MCF 10A (cell line): ENCODE results near the gene PTRH2. TPM values are rescaled to one million over a fixed set of nuclear protein-coding genes. Genes with fewer than 3 reads are reported as not detected.

Experiments used
- BruUV-seq: library from RNA; stranded (reverse); fragments of 400-500 nt; replicated peaks from 2 replicates; lab custom pipeline; 2021; lab: Mats Ljungman, UMichigan
- CTCF ChIA-PET: fragments of 300-600 bp; sonication (Branson Sonifier 250); formaldehyde crosslinking; extraction: SDS; loops from one replicate; lab custom pipeline; 2021; ENCODE audit warnings: antibody characterized with exemption, inconsistent platforms; lab: Yijun Ruan, JAX
- POLR2A ChIA-PET: fragments of 300-600, 350-650 bp; sonication (Branson Sonifier 250); formaldehyde crosslinking; extraction: SDS; loops from one replicate; lab custom pipeline; 2020; ENCODE audit warnings: antibody characterized with exemption, inconsistent platforms; lab: Yijun Ruan, JAX
- DNase-seq: peaks from one replicate; pipeline ENCODE4 v3.0.0-alpha.2; 2018; ENCODE audit not compliant: unreplicated experiment
- H3K27ac Mint-ChIP-seq: one replicate; pipeline ENCODE4 v1.8.0; 2022; ENCODE audit warnings: mild to moderate bottlenecking, low read depth, mixed read lengths; ENCODE audit not compliant: unreplicated experiment
- H3K27me3 Mint-ChIP-seq: one replicate; pipeline ENCODE4 v1.8.0; 2022; ENCODE audit warnings: mixed read lengths; ENCODE audit not compliant: insufficient read depth, unreplicated experiment
- H3K36me3 Mint-ChIP-seq: one replicate; pipeline ENCODE4 v1.8.0; 2022; ENCODE audit warnings: mild to moderate bottlenecking, moderate library complexity, mixed read lengths; ENCODE audit not compliant: insufficient read depth, unreplicated experiment
- H3K4me1 Mint-ChIP-seq: one replicate; pipeline ENCODE4 v1.8.0; 2022; ENCODE audit warnings: mixed read lengths; ENCODE audit not compliant: insufficient read depth, unreplicated experiment
- H3K4me3 Mint-ChIP-seq: one replicate; pipeline ENCODE4 v1.8.0; 2022; ENCODE audit warnings: mild to moderate bottlenecking, moderate library complexity, mixed read lengths; ENCODE audit not compliant: unreplicated experiment
- H3K9me3 Mint-ChIP-seq: one replicate; pipeline ENCODE4 v1.8.0; 2022; ENCODE audit warnings: mixed read lengths; ENCODE audit not compliant: unreplicated experiment
- intact Hi-C: fragments of 100-400 bp; cut with micrococcal nuclease; formaldehyde crosslinking; loops from 2 replicates; pipeline ENCODE4 v1.14.1; 2022
- total RNA-seq: library from RNA; stranded (reverse); gene quantifications from 2 replicates; pipeline ENCODE4 v1.2.3, GENCODE V29; 2022
- TF ChIP-seq, protein P1 (sequence below): fragments of 200-600 bp; IDR thresholded peaks from one replicate; pipeline ENCODE4 v1.8.0; 2022; ENCODE audit warnings: antibody characterized with exemption, mild to moderate bottlenecking; ENCODE audit not compliant: unreplicated experiment

Gene PTRH2
- total RNA-seq, 1 experiment from 2014 or later = 51.7 TPM

DNA sequence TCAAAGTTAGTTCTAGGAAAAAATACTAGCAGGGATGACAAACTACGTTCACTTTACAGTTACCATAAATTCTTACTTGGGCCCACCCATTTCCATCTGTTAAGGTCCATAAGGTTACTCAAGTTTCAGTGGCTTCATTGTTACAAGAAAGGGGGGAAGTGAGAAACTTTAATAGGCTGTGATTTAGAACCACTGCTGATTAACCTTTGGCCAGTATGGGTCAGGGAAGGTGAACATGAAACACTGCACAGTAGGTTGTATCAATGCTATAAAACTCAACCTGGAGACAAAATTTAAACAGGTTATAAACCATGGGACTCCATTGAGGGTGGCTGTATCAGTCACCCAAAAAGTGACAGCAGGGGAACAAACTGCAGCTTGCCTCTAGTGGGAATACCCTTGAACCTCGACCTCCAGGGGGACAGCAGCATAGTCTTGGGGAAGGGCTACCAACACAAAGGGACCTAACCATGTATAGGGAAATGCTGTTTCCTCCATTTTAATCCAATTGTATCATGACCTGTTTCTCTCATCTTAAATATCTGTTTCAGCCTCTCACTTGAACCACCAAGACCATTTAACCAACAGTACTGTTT is 10.4 kb downstream of the PTRH2 start:
- no peaks in the 10 kb centered on the region for H3K27me3 Mint-ChIP-seq
- H3K36me3 Mint-ChIP-seq = peaks cover 95% of the 10 kb centered on the region

DNA sequence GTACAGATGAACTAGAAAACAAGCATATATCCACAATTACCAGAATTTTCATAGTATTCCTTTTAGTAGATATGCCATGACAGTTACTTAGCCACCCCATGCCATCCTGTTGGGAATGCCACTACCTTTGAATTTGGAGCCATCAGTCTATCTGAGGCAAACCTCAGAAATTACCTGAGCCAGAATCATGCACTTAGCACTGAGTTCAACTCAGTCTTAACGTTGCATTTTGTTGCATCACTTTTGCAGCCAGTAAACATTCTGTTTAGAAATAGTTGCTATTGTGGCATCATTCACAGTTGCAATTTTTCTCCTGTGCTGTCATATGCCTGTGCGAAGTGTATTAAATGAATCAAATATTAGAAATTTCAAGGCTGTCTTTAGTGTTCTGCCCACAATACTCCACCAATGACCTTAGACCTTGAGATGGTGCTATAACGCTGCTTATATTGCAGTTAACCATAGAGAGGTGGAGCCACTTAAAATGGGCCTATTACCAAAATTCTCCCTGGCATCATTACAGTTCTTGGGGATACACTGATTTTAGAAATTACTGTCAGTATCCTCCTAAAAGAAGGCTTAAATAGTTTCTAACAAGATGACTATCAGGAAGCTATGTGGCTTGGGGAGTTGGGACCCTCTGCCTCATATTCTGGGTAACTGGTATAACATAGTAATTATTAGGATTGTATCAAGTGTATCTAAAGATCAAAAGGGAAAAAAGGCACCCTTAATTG is 11.1 kb downstream of the PTRH2 start:
- Mint-ChIP-seq H3K9me3 (no peaks in the 10 kb centered on the region), H3K27me3 (no peaks in the 10 kb centered on the region), H3K4me3 (no peak overlapping the region), H3K27ac (peak overlapping the region; percentile 31), H3K36me3 (peaks cover 100% of the 10 kb centered on the region), H3K4me1 (peaks cover 37% of the 10 kb centered on the region)
- DNase-seq = no peak
- CTCF ChIA-PET = no interaction called here
- intact Hi-C loops = no loop called here
- TSS peak; percentile 5 for BruUV-seq
- TF ChIP-seq, protein P1, sequence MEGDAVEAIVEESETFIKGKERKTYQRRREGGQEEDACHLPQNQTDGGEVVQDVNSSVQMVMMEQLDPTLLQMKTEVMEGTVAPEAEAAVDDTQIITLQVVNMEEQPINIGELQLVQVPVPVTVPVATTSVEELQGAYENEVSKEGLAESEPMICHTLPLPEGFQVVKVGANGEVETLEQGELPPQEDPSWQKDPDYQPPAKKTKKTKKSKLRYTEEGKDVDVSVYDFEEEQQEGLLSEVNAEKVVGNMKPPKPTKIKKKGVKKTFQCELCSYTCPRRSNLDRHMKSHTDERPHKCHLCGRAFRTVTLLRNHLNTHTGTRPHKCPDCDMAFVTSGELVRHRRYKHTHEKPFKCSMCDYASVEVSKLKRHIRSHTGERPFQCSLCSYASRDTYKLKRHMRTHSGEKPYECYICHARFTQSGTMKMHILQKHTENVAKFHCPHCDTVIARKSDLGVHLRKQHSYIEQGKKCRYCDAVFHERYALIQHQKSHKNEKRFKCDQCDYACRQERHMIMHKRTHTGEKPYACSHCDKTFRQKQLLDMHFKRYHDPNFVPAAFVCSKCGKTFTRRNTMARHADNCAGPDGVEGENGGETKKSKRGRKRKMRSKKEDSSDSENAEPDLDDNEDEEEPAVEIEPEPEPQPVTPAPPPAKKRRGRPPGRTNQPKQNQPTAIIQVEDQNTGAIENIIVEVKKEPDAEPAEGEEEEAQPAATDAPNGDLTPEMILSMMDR = no peak
- POLR2A ChIA-PET = interaction anchor here (0.7 to 2.5 kb wide), 4 partner anchors 11 to 77 kb away, joined by 3 to 11 read pairs (median 4); partner anchors contain the start of genes CLTC, PTRH2 and VMP1

More for the DNA sequence above, 10.4 kb downstream of the PTRH2 start:
- BruUV-seq = no TSS peak
- H3K27ac Mint-ChIP-seq = peak overlapping the region; percentile 31
- CTCF ChIA-PET = no interaction called here
- no peak for DNase-seq
- no peaks in the 10 kb centered on the region for H3K9me3 Mint-ChIP-seq
- POLR2A ChIA-PET = interaction anchor here (0.7 to 2.5 kb wide), 3 partner anchors 11 to 77 kb away, joined by 3 to 11 read pairs (median 5); partner anchors contain the start of genes CLTC, PTRH2 and VMP1
- intact Hi-C loops = no loop called here
- no peak overlapping the region for H3K4me3 Mint-ChIP-seq
- TF ChIP-seq, protein P1 = no peak
- H3K4me1 Mint-ChIP-seq = peaks cover 40% of the 10 kb centered on the region

DNA sequence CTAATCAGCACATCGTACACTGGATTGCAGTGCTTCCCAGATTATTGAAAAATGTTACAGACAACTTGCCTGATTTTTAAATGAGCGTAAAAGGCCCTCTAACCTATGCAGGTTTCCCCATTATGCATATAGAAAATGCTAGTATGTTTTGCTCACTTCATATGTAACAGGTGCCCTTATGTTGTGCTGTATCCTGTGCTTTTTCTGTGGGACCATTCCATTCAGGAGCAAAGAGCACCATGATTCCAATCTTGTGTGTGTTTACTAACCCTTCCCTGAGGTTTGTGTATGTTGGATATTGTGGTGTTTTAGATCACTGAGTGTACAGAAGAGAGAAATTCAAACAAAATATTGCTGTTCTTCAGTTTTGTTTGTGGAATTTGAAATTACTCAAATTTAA is 12.9 kb downstream of the PTRH2 start:
- BruUV-seq = TSS peak; percentile 59
- Mint-ChIP-seq H3K27me3 (no peaks in the 10 kb centered on the region), H3K27ac (no peak overlapping the region), H3K36me3 (peaks cover 100% of the 10 kb centered on the region), H3K9me3 (no peaks in the 10 kb centered on the region), H3K4me3 (no peak overlapping the region), H3K4me1 (peaks cover 21% of the 10 kb centered on the region)
- ChIA-PET CTCF (no interaction called here), POLR2A (interaction anchor here (0.6 to 1.0 kb wide), 3 partner anchors 8 to 15 kb away, joined by 3 to 4 read pairs (median 4); partner anchors contain the start of genes PTRH2 and VMP1)
- TF ChIP-seq, protein P1 = no peak
- DNase-seq = no peak
- intact Hi-C loops = no loop called here

DNA sequence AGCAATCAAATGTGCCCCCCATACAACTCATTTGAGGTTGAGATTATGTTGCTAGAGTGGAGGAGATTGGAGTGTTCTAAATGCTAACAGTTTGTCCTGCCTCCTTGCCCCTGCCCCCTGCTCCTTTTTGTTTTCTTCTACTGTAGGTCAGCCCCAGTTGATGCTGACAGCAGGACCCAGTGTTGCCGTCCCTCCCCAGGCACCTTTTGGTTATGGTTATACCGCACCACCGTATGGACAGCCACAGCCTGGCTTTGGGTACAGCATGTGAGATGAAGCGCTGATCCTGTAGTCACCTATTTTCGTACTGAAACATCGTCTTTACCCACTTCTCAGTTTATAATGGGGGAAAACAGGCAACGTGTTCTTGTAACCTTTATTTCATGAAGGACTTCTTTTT is 13.6 kb downstream of the PTRH2 start:
- H3K36me3 Mint-ChIP-seq = peaks cover 99% of the 10 kb centered on the region
- ChIA-PET CTCF (no interaction called here), POLR2A (interaction anchor here (0.6 to 1.0 kb wide), 2 partner anchors 9 to 14 kb away, joined by 4 read pairs; partner anchors contain the start of genes PTRH2 and VMP1)
- intact Hi-C loops = no loop called here
- no peak overlapping the region for H3K27ac Mint-ChIP-seq
- TF ChIP-seq, protein P1 = no peak
- BruUV-seq = no TSS peak
- H3K9me3 Mint-ChIP-seq = no peaks in the 10 kb centered on the region
- H3K27me3 Mint-ChIP-seq = no peaks in the 10 kb centered on the region
- no peak for DNase-seq
- no peak overlapping the region for H3K4me3 Mint-ChIP-seq
- peaks cover 15% of the 10 kb centered on the region for H3K4me1 Mint-ChIP-seq
